ENCODE results near the gene CLSTN3.

DNA sequence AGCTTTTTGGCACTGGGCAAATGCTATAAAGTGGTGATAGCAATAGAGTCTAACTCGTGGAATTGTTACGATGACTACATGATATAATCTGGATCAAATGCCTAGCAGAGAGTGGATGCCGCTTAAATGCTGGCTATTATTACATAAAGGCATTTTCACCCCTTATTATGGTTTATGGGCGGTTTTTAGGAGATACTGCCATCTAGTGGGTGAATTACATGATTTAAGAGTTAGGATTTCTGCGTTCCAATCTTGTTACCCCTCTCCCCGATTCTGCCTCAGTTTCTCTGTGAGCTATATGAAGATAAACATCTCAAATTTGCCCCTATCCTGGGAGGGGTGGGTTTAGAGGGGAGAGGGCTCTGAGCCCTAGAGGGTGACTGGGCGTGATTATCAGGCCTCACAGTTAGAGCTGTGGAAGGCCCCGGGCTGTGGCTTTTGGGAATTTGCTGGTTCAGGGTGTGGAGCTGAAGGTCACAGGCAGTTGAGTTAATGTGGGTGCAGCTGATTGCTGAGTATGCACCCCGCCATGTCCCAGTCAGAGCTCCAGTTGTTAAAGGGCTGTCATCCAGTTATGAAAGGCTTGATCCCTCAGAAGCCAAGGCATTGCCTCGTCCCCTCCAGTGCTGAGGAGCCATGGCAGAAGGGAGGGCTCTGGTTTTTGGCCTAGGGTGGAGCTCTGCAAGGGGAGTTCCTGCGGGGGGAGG, 14.4 kb downstream of the CLSTN3 start:
- TF ChIP-seq, protein P1, sequence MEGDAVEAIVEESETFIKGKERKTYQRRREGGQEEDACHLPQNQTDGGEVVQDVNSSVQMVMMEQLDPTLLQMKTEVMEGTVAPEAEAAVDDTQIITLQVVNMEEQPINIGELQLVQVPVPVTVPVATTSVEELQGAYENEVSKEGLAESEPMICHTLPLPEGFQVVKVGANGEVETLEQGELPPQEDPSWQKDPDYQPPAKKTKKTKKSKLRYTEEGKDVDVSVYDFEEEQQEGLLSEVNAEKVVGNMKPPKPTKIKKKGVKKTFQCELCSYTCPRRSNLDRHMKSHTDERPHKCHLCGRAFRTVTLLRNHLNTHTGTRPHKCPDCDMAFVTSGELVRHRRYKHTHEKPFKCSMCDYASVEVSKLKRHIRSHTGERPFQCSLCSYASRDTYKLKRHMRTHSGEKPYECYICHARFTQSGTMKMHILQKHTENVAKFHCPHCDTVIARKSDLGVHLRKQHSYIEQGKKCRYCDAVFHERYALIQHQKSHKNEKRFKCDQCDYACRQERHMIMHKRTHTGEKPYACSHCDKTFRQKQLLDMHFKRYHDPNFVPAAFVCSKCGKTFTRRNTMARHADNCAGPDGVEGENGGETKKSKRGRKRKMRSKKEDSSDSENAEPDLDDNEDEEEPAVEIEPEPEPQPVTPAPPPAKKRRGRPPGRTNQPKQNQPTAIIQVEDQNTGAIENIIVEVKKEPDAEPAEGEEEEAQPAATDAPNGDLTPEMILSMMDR (conservative IDR thresholded peaks at IDR 0.05 in 1 of 2, IDR thresholded peaks at IDR 0.05 in 1 of 2; ENCODE audit: low read depth in 1 of 2, low read length in 2 of 2) = peak; percentile 49 to 52
- no peak for TF ChIP-seq EZH2 (IDR thresholded peaks at IDR 0.05; ENCODE audit: low read length, missing control alignments)
